PC-3 (cell line): ENCODE data around the gene SEMA3B.
"Not testable (repeated sequence)": the region's sequence is repeated elsewhere in the genome, so short reads cannot be mapped to it uniquely, and the experiment has no call there.

Experiments
- CTCF ChIP-seq: fragments of 300-600 bp; sonication (generic); conservative IDR thresholded peaks from 2 replicates; pipeline ENCODE4 v1.5.1; 2017; ENCODE audit warnings: antibody characterized with exemption, low read depth, mild to moderate bottlenecking, low read length
- EZH2phosphoT487 ChIP-seq: fragments of 300-600 bp; sonication (generic); IDR thresholded peaks from 2 replicates; pipeline ENCODE4 v1.6.1; 2018; ENCODE audit warnings: mild to moderate bottlenecking, antibody characterized with exemption, low read length, borderline replicate concordance

GRCh38 chr3:50312041-50312440, 43.1 kb downstream of the SEMA3B start:
- not testable (repeated sequence) for TF ChIP-seq EZH2phosphoT487, CTCF
